Esophagus muscularis mucosa (tissue), 4 donors: ENCODE data around the gene YPEL2.

Experiments used
- EP300 ChIP-seq: sonication (generic); formaldehyde crosslinking; IDR thresholded peaks from one replicate; pipeline ENCODE4 v1.6.1; 2017; ENCODE audit warnings: antibody characterized with exemption
- POLR2A ChIP-seq: fragments of 450-650 bp; IDR thresholded peaks from one replicate; pipeline ENCODE4 v1.6.1; 2017; ENCODE audit warnings: antibody characterized with exemption, moderate library complexity, mild to moderate bottlenecking, low read depth
- POLR2AphosphoS5 ChIP-seq, 2 donors: sonication (generic); formaldehyde crosslinking; IDR thresholded peaks; one replicate each; pipeline ENCODE4 v1.6.1; 2017; ENCODE audit warnings: antibody characterized with exemption in 2 of 2
- TF ChIP-seq, protein P1 (sequence below), 3 experiments: fragments of 200-600 bp in 2 of 3; fragments of 450-650 bp in 1 of 3; sonication (generic) in 2 of 3; IDR thresholded peaks; one replicate each; pipeline ENCODE4 v1.5.1; 2017 to 2019; ENCODE audit warnings: antibody characterized with exemption in 3 of 3, mild to moderate bottlenecking in 2 of 3, moderate library complexity in 1 of 3

DNA sequence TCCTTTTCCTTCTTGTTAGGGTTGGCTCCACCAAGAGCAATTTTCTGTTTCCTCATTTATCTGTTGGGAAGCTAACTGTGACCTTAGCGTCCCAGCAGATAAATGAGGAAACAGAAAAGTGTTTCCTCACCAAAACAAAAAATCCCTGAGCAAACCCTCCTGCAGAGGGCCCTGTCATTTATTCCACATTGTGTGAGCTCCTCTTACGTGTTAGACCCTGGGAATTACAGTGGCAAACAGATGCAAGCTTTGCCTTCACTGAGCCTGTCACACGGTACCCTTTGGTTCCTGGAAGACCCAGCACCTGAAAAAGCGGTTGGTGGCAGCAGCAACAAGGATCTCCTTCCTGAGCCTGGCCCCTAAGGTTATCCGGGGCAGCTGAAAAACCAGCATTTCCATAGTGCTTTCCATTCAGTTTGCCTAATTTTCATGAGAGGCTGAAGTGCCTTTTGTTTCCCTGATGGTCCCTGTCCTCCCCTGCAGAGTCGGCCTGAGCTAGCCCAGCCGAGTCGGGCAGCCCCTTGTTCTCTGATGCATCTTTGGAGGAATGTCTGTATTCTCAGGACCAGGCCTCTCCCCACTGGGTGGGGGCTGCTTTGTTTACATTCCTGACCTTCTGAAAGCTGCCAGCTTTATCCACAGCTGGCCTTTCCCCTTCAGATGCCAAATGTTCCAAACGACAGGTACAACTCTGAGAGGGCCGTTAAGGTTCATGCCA, 34.7 kb downstream of the YPEL2 start:
- TF ChIP-seq, protein P1, sequence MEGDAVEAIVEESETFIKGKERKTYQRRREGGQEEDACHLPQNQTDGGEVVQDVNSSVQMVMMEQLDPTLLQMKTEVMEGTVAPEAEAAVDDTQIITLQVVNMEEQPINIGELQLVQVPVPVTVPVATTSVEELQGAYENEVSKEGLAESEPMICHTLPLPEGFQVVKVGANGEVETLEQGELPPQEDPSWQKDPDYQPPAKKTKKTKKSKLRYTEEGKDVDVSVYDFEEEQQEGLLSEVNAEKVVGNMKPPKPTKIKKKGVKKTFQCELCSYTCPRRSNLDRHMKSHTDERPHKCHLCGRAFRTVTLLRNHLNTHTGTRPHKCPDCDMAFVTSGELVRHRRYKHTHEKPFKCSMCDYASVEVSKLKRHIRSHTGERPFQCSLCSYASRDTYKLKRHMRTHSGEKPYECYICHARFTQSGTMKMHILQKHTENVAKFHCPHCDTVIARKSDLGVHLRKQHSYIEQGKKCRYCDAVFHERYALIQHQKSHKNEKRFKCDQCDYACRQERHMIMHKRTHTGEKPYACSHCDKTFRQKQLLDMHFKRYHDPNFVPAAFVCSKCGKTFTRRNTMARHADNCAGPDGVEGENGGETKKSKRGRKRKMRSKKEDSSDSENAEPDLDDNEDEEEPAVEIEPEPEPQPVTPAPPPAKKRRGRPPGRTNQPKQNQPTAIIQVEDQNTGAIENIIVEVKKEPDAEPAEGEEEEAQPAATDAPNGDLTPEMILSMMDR (IDR thresholded peaks at IDR 0.05): peak in 1 of 3 experiments; percentile 16
- no peak for TF ChIP-seq POLR2A
- no peak for TF ChIP-seq EP300
- peak in 1 of 2 donors; percentile 23 for TF ChIP-seq POLR2AphosphoS5 (IDR thresholded peaks at IDR 0.05)
